Measurements from ENCODE around the gene LZTS2. TPM values are rescaled to one million over a fixed set of nuclear protein-coding genes. Genes with fewer than 3 reads are reported as not detected.

The LZTS2 gene
- total RNA-seq, 1 donor from 2014 or later: 35.6 TPM

GRCh38 chr10:100980311-100980710, 19.3 kb upstream of the LZTS2 start:
- Histone ChIP-seq H3K27ac (replicated peaks) (no peak overlapping the region), H3K4me1 (no peaks in the 10 kb centered on the region), H3K4me3 (no peak overlapping the region), H3K9me3 (replicated peaks) (no peaks in the 10 kb centered on the region), H3K27me3 (ENCODE audit: low read depth) (no peaks in the 10 kb centered on the region), H3K36me3 (peaks cover 43% of the 10 kb centered on the region)
- intact Hi-C loops (cut with micrococcal nuclease): no loop called here
- DNase-seq: no peak
- TF ChIP-seq CTCF (IDR thresholded peaks at IDR 0.05; ENCODE audit: borderline replicate concordance): no peak

DNA sequence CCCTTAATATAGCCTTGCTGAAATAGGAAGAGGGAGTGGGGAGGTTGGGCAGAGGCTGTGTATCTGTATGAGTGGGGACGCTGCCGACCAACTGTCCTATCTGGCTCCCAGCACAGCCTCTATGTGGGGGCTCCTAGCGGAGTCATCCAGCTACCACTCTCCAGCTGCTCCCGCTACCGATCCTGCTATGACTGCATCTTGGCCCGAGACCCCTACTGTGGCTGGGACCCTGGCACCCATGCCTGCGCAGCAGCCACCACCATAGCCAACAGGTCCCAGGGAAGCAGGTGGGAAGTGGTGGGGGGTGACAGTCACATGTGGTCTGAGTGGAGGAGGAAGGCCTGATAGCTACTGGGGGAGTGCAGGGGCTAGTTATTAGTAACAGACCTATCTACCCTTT, 18.9 kb upstream of the LZTS2 start:
- intact Hi-C loops (cut with micrococcal nuclease): no loop called here
- Histone ChIP-seq H3K9me3 (replicated peaks) (no peaks in the 10 kb centered on the region), H3K36me3 (peaks cover 45% of the 10 kb centered on the region), H3K4me3 (no peak overlapping the region), H3K27ac (replicated peaks) (no peak overlapping the region), H3K27me3 (ENCODE audit: low read depth) (no peaks in the 10 kb centered on the region), H3K4me1 (peaks cover 1% of the 10 kb centered on the region)
- no peak for DNase-seq
- no peak for TF ChIP-seq CTCF (IDR thresholded peaks at IDR 0.05; ENCODE audit: borderline replicate concordance)

DNA sequence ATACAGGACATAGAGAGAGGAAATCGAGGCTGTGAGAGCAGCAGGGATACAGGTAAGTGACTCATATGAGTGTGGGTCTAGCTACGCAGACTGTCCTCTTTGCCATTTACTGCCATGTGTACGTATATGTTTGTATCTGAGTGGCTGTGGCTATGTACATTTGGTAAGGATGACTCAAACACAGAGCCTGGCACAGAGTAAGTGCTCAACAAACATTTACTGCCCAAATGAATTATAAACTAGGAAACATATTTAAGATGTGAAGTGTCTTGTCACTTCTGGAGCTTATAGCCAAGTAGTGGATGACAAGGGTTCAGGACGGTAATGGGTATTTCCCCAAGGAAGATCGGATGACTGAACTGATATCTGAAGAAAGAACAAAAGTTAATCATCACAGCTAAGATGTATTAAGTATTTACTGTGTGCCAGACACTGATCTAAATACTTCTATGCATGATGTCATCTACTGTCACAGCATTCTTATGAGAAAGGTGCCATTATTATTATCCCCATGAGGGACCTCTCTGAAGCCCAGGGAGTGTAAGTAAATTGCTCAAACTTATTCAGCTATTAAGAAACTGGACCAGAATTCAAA, 18.3 kb upstream of the LZTS2 start:
- H3K27ac ChIP-seq (replicated peaks): no peak overlapping the region
- no peak for TF ChIP-seq CTCF (IDR thresholded peaks at IDR 0.05; ENCODE audit: borderline replicate concordance)
- no peak for DNase-seq
- H3K36me3 ChIP-seq: peaks cover 49% of the 10 kb centered on the region
- no peak overlapping the region for H3K4me3 ChIP-seq
- peaks cover 7% of the 10 kb centered on the region for H3K4me1 ChIP-seq
- no peaks in the 10 kb centered on the region for H3K9me3 ChIP-seq (replicated peaks)
- H3K27me3 ChIP-seq (ENCODE audit: low read depth): no peaks in the 10 kb centered on the region
- intact Hi-C loops (cut with micrococcal nuclease): no loop called here

- intact Hi-C loops (cut with micrococcal nuclease): no loop called here
- no peak for DNase-seq
- Histone ChIP-seq H3K27ac (replicated peaks) (no peak overlapping the region), H3K36me3 (peaks cover 47% of the 10 kb centered on the region), H3K4me3 (no peak overlapping the region), H3K27me3 (ENCODE audit: low read depth) (no peaks in the 10 kb centered on the region), H3K9me3 (replicated peaks) (no peaks in the 10 kb centered on the region), H3K4me1 (peaks cover 26% of the 10 kb centered on the region)
- TF ChIP-seq CTCF (IDR thresholded peaks at IDR 0.05; ENCODE audit: borderline replicate concordance): no peak
Observed at GRCh38 chr10:100982916-100983830, 16.4 kb upstream of the LZTS2 start.

GRCh38 chr10:100983868-100984671, 15.5 kb upstream of the LZTS2 start:
- no peak for DNase-seq
- no peak overlapping the region for H3K27ac ChIP-seq (replicated peaks)
- no peak overlapping the region for H3K4me3 ChIP-seq
- peaks cover 39% of the 10 kb centered on the region for H3K36me3 ChIP-seq
- no peaks in the 10 kb centered on the region for H3K27me3 ChIP-seq (ENCODE audit: low read depth)
- TF ChIP-seq CTCF (IDR thresholded peaks at IDR 0.05; ENCODE audit: borderline replicate concordance): no peak
- peaks cover 35% of the 10 kb centered on the region for H3K4me1 ChIP-seq
- no peaks in the 10 kb centered on the region for H3K9me3 ChIP-seq (replicated peaks)
- intact Hi-C loops (cut with micrococcal nuclease): no loop called here

Measured in left ventricle myocardium inferior (tissue), 1 donor.